NCI-H2227 (cell line): ENCODE data around the gene FGFRL1.
A peak's percentile ranks its signal among the peaks of the same experiment; 100 is the strongest.

Source experiments
- DNase-seq: peaks from one replicate; lab custom pipeline; 2025; ENCODE audit not compliant: unreplicated experiment; lab: John Stamatoyannopoulos, UW

Gene FGFRL1

DNA sequence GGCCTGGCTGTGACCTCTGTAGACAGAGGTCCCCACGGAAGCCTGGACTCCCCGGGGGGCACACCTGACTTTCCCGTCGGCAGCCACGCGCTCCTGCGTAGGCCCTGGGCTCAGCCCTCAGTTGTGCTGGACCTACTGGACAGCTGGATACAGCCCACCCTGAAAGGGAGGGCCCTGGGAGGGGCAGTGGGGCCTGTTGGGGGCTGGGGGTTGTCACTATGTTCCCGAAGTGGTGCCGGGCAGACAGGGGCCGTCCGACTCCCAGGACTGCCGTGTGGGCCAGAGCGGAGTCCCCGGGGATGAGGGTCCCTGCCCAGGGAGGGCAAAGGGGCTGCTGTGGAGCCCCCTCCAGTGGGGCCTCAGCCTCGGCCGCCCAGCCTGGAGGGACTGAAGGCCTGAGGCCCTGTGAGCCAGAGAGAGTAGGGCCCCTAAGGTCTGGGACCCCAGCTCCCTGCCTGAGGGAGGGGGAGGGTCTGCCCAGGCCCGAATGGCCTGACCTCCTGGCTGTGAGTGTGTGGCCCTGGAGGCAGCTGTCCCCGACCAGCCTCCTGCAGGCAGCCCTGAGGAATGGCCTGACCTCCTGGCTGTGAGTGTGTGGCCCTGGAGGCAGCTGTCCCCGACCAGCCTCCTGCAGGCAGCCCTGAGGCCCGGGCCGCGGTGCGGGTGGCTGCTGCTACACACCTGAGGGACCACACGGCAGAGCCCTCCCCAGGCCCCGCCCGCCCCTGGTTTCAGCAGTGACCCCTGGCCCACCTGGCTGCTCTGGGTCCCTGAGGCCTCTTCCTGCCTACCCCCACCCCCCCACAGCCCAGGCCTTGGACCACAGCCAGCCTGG, 25.8 kb downstream of the FGFRL1 start:
- no peak for DNase-seq

DNA sequence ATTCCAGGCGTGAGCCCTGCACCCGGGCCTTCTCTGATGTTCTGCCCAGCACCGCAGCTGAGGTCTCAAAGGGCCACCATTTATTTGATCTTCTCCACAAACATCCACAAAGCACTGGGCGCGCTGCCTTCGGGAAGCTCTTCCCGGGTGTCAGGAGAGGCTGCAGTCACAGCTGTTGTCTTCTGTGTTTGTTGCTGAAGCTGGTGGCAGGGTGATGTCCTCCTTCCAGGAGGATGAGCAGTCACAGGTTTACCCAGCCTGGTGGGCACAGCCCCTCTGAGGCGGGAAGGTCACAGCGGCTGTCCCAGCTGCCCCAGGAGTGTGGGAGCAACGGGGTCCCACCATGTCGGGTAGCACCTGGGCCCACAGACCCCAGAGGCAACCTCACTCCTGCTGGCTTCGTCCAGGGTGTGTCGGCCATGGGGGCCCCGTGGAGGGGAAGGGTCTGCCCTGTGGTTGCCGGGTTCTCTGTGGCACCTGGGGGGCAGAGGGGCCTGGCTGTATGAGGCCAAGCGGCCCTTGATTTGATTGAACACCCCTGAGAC, 27.6 kb downstream of the FGFRL1 start:
- DNase-seq, result no peak

DNA sequence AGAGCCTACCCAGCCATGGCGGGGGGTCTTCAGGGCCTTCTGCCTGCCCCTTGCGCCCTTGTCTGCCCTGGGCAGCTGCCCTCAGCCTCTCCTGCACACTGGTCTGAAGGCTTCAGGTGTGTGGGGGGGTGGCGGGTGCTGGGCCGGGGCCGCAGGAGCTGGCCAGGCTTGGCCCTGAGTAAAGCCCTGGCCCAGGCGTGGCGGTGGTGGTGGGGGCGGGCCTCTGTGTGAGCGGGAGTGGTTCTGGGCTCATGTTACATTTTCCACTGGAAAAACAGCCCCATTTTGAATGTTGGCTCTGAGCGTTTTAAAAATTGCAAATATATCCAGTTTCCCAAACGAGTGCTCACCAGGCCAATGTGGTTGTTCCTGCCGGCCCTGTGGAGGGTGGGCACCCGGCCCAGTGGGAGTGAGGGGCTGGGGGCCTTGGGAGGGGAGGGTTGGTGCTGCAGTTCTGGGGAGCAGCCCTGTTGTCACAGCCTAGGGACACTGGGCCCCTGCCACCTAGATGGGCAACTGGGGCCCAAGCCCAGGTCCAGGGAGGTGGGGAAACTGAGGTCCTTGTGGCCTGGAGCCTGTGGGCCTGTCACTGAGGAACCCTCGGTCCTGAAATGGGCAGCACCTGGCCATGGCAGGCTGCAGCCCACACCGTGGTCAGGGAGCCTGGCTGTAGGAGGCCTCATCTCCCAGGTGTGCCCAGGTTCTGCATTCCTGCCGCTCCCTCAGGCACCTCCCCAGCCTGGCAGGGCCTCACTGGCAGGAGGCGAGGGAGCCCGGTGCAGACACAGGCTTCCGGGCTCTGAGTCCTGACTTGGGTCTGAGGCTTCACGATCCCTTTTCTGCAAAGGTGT, 28.3 kb downstream of the FGFRL1 start:
- no peak for DNase-seq

DNA sequence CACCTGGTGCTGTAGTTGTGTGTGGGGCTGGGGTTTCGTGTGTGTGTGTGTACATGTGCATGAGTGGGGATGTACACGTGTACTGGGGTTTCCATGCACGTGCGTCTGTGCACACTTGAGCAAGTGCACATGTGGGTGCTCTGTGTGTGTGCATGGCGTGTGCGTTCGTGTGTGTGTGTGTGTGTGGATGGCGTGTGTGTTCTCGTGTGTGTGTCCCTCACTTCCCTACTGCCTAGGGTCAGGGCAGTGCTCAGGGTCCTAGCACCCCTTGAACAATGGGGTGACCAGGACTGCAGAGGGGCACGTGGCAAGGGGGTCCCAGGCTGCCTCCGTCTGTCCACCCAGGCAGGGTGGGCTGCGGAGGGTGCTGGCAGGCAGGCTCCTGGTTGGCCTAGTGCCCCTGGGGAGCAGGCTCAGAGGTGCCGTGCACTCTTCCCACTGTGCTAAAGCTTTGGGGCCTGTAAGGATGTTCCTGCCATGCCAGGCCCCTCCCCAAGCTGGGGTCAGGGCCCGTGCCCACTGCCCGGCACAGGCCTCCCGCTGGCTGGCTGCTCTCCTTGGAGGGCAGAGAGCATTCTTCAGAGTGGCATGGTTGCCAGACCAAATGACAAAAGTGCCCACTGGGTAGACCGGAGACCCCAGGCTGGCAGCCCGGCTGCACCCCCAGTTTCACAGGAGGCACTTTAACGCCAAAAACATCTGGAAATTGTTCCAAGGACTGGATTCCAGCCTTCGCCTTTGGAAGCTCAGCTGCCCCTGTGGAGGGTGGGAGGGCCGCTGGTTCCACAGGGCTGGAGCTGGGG, 29.1 kb downstream of the FGFRL1 start:
- DNase-seq, result no peak

DNA sequence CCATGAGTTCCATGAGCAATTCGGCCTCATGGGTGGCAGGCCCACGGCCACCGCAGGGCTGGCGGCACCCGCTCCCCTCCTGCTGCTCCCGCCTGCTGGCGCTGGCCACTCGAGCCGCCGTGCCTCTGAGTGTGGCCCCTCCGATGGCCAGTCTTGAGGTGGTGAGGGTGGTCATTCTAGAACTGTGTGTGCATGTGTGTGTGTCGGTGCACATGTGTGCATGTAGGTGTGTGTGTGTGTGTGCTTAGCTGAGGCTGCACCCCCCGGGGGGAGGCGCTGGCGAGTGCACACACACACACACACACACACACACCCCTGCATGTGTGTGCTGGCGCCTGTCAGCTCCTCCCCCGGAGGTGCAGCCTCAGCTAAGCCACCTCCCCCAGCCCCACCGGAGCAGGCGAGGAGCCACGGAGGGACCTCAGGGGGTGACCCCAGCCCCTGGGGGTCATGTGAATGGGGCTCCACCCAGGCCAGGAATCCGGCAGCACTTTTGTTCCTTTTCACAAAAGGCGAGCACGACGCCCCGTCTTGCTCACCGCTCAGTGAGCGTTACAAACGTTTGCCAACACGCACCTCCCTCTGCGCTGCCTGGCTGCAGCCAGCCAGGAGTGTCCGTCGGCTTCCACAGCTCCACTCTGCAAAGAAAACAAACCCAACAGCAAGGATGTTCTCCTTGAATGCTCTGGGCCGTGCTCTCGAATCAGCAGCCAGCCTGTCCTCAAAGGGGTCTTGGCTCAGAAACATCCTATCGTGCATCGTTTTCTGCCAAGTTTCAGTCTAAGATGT, 29.9 kb downstream of the FGFRL1 start:
- DNase-seq, result peak; percentile 51

DNA sequence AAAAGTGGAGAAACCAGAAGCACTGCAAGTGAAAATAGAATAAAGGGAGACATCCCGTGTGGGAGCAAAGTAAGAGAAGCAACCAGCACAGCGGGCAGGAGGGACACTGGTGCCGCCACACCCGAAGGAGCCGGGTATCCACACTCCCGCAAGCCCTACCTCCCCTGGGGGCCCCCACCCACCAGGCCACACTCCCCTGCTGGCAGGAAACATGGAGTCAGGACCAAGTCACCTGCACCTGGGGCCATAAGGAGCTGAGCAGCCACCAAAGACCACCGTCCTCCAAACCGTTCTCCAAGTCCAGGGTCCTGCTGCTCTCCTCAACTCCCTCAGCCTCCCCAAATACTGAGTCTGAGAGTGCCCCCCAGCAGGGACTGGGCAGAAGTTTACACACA, 30.5 kb downstream of the FGFRL1 start:
- no peak for DNase-seq

DNA sequence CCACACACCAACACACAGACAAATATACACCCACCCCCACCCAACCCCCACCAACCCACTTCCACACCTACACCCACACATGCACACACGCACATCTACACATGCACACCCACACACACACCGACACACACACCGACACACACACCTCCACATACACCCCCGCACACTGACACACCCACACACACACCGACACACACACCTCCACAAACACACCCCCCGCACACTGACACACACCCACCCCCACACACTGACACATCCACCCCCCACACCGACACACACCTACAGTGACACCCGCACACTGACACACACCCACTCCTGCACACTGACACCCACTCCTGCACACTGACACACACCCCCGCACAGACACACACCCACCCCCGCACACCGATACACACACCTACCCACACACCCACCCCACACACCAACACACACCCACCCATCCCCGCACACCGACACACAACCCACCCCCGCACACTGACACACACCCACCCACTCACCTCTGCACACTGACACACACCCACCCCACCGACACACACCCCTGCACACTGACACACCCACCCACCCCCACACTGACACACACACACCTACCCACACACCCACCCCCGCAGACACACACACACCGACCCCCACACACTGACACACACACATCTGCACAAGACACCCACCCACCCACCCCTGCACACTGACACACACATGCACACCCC, 31.1 kb downstream of the FGFRL1 start:
- DNase-seq, result no peak

DNA sequence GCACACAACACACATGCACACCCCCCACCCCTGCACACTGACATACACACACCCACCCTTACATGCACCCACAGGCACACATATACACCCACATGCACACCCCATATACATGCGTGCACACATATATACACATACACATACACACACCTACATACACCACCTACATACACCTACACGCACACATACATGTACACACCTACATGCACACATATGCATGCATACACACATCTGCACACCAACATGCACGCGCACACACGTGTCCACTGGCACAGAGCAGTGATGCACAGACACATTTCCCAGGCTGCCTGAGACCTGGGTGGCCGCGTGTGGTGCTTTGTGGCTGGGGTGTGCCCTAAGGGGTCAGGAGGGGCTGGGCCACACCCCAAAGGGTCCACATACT, 31.7 kb downstream of the FGFRL1 start:
- DNase-seq, result no peak

DNA sequence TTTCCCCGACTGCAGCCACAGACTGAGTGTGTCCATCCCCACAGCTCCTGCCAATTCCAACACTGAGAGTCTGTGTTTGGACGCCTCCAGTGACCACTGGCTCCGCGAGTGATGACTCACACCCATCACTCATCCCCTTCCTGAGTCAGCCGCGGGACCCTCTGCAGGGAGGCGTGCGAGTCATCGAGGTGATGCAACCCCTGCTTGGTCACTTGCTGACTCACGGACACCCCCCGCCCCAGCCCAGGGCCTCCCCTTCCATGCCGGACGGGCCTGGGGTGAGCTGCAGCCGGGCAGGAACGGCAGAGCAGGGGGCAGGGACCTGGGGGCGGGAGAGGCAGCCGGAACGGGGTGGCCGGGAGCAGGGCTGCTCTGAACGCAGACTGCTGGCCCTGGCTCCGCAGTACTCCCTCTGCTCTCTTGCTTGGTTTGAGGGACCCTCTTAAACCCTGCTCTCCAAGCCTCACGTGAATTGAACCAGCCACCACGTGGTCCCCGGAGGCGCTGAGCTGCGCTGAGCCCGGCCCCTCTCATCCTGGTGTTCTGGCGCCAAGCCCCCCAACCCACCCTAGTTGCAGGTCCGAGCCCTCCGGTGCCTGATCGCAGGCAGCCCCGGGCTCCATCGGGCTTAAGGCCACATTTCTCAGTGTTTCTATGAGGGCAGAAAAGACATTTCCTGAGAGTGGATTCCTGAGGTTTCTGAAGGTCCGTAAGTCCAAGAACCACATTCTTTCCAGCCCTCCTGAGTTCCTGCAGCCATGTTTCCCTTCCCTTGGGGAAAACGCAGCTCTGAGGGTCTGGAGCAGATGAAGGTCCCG, 32.4 kb downstream of the FGFRL1 start:
- DNase-seq, result no peak

DNA sequence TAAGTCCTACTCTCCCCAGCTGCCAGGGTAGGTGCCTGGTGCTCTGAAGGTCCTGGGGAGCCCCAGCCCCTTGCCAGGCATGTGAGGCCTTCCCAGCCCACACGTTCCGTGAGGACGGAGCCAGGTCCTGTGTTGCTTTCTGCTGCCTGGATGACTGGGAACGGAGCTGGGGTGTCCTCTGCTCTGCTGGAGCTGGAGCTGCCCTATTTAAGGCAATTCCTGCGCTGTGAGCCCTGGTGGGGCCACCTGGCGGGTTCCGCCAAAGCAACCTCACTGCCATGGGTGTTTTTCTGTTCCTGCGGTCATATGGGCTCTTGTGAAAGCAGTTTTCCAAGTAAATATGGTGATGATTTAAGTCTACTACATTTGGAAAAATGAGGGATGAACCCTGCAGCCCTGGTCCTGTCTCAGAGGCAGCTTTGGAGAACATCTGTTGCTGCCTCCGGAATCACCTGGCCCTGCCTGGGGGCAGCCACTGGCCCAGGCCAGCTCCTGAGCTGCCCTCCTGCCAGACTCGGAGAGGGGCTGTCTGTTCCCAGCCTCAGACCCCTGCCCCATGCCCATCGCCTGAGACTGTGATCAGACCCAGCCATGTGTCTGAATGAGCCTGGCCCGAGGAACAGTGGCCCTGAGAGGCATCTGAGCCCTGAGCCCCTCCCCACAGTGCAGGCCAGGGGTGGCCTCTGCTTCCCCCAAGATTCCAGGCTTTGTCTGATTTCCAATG, 33.2 kb downstream of the FGFRL1 start:
- DNase-seq, result no peak

DNA sequence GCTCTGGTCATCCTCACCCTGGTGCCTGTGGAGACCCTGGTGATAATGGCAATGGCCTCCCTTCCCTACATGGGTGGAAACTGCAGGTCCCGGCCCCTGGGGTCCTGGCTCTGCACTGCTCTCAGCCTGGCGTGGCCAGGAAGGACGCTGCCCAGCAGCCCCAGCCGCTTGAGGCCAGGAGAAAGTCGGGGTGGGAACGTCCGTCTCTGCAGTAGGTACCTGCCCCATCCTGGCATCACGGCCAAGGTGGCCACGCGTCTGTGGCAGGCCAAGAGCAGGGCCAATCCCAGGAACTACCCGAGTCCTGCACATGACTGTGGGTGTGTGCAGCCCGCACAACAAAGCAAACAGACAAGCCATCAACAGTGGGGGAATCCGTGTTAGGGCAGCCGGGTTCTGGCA, 33.8 kb downstream of the FGFRL1 start:
- DNase-seq, result no peak

DNA sequence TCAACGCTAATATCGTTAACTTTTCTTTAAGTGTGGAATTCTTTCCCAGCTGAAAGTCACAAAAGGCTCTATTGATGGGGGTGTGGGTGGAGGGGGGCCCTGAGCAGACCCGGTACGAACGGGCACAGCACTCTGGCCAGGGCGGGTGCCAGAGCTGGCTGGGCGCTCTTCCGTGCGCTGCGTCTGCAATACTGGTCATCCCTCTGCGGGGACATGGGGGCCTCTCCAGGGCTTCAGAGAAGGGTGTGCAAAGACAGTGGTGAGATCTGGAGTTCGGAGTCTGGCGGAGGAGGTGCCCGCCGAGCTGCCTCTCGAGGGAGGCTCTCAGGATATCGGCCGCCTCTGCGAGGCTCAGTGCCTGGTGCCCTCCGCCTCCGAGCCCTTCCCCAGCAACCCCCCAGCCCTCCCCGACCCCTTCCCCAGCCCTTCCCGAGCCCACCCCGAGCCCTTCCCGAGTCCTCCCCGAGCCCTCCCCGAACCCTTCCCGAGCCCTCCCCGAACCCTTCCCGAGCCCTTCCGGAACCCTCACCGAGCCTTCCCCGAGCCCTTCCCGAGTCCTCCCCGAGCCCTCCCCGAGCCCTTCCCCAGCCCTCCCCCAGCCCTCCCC, 34.3 kb downstream of the FGFRL1 start:
- DNase-seq, result peak; percentile 16

DNA sequence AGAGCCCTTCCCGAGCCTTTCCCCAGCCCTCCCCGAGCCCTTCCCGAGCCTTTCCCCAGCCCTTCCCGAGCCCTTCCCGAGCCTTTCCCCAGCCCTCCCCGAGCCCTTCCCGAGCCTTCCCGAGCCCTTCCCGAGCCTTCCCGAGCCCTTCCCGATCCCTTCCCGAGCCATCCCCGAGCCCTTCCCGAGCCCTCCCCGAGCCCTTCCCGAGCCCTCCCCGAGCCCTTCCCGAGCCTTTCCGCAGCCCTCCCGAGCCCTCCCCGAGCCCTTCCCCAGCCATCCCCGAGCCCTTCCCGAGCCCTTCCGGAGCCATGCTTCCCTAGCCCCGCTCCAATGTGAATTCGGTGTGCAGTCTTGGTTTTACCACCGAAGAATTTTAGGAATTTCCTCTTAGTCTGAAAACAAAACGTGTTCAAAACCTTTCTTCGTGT, 35.2 kb downstream of the FGFRL1 start:
- peak; percentile 68 for DNase-seq

DNA sequence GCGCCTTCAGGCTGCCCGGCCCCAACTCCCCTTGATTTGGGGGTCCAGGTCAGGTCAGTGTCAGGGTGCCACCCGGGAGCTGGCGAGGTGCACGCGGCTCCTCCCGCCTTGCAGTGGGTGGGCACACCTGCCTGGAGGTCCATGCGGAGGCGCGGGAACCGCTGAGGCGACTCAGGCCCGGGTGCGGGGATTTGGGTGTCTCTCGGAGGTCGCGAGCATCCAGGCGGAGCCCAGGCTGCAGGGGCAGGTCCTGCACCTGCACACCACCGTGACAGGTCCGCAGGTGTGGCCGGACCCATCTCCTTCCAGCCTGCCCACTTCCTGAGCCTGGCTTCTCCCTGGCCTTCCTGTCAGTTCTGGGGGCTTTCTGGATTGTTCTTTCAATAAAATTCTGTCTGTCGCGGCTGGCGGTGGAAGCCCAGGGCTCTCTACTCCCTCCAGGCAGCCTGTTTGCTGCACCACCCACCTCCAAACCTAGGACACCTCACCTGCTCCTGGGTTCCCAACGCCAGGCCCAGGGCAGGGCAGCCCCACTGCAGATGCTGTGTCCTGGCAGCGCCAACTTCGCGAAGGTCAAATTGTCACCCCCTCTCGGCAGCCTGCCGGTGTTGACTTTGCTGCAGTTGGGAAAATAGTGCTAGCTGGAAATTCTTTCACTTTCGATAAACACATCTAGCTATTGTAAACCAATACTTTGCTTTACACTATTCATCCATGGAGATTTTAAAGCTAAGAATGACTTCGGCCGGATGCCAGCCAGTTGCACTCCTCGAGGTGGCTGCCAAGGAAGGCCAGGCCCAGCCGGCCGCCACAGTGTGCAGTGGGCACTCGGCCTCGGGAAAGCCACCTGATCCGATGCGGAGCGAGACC, 35.9 kb downstream of the FGFRL1 start:
- DNase-seq, result no peak

DNA sequence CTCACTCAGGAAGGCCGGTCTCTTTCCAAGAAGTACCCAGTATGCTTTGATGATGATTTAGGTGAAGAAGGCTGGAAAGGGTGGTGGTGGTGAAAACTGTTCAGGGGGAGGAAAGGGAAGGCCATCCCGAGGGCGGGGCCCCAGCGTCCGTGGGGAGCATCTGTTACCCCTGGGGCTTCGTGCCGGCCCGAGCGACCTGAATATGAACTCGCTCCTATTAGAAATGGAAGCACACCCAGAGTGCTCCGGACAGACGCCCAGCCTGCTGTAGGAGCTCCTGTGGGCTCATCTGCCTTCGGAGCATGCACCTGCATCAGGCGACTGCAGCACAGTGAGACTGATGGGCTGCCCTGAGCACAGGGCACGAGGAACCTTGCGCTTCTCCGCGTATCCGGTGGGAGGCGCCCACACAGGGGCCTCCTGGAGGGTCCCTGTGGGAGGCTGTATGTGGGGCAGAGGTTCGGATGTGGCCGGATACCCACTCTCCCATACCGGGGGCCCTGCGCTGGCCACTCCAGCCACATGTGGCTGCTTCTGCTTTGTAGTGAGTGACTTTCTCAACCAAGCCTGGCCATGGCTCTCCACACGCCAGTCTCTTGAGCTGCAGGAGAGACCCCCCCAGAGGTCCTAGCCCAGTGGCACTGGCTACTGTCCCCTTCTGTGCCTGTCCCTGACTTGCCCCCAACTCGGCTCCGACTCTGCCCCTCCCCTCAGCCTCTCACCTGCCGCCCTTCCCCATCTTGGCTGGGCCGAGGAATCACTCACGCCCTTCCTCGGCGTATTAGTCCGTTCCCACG, 36.7 kb downstream of the FGFRL1 start:
- no peak for DNase-seq
